HUES6 (cell line): ENCODE results near the gene CMC4.
A peak's percentile ranks its signal among the peaks of the same experiment; 100 is the strongest.

ENCODE experiments used
- H3K27ac ChIP-seq: 2 replicates; pipeline ENCODE4 v1.7.0; 2013; ENCODE audit warnings: low read depth, mild to moderate bottlenecking, low read length, inconsistent platforms
- H3K27me3 ChIP-seq: 2 replicates; pipeline ENCODE4 v1.6.1; 2013; ENCODE audit warnings: low read length; ENCODE audit not compliant: control insufficient read depth, insufficient read depth
- H3K36me3 ChIP-seq: 2 replicates; pipeline ENCODE4 v1.6.1; 2013; ENCODE audit warnings: low read length; ENCODE audit not compliant: control insufficient read depth, insufficient read depth
- H3K4me1 ChIP-seq: 2 replicates; pipeline ENCODE4 v1.6.1; 2013; ENCODE audit warnings: low read length; ENCODE audit not compliant: control insufficient read depth, insufficient read depth
- H3K4me3 ChIP-seq: 2 replicates; pipeline ENCODE4 v1.5.1; 2013; ENCODE audit warnings: low read depth, low read length
- H3K9ac ChIP-seq: one replicate; pipeline ENCODE4 v1.6.1; 2013; ENCODE audit warnings: mild to moderate bottlenecking, low read length
- H3K9me3 ChIP-seq: 2 replicates; pipeline ENCODE4 v1.6.1; 2013; ENCODE audit warnings: low read depth, low read length; ENCODE audit not compliant: control insufficient read depth, insufficient read depth

The CMC4 gene

GRCh38 chrX:155054255-155054654 is 16.7 kb downstream of the CMC4 start:
- Histone ChIP-seq H3K27ac (no peak overlapping the region), H3K9me3 (peaks cover 8% of the 10 kb centered on the region; the same call in 1 of the 2 replicates), H3K27me3 (no peaks in the 10 kb centered on the region; the same call in 1 of the 2 replicates)

GRCh38 chrX:155053656-155054055 is 17.3 kb downstream of the CMC4 start:
- Histone ChIP-seq H3K27me3 (no peaks in the 10 kb centered on the region; the same call in 1 of the 2 replicates), H3K36me3 (peaks cover 6% of the 10 kb centered on the region), H3K9ac (no peak overlapping the region), H3K4me3 (no peak overlapping the region), H3K27ac (no peak overlapping the region), H3K9me3 (peaks cover 8% of the 10 kb centered on the region; the same call in 1 of the 2 replicates), H3K4me1 (peaks cover 4% of the 10 kb centered on the region; the same call in 1 of the 2 replicates)

More at GRCh38 chrX:155054255-155054654, 16.7 kb downstream of the CMC4 start:
- H3K4me1 ChIP-seq: peaks cover 4% of the 10 kb centered on the region; the same call in 1 of the 2 replicates
- no peak overlapping the region for H3K4me3 ChIP-seq
- no peak overlapping the region for H3K9ac ChIP-seq
- H3K36me3 ChIP-seq: peaks cover 6% of the 10 kb centered on the region

GRCh38 chrX:155052738-155053498 is 18.0 kb downstream of the CMC4 start:
- Histone ChIP-seq H3K4me3 (no peak overlapping the region), H3K27me3 (no peaks in the 10 kb centered on the region), H3K9me3 (peaks cover 7% of the 10 kb centered on the region; the same call in 1 of the 2 replicates), H3K4me1 (peaks cover 4% of the 10 kb centered on the region; the same call in 1 of the 2 replicates), H3K27ac (no peak overlapping the region), H3K9ac (no peak overlapping the region), H3K36me3 (peaks cover 6% of the 10 kb centered on the region)

- H3K9ac ChIP-seq: no peak overlapping the region
- no peaks in the 10 kb centered on the region; the same call in 1 of the 2 replicates for H3K4me1 ChIP-seq
- H3K36me3 ChIP-seq: peaks cover 6% of the 10 kb centered on the region; the same call in 1 of the 2 replicates
- H3K9me3 ChIP-seq: peaks cover 11% of the 10 kb centered on the region; the same call in 1 of the 2 replicates
- H3K27ac ChIP-seq: no peak overlapping the region
- H3K4me3 ChIP-seq: no peak overlapping the region
- H3K27me3 ChIP-seq: no peaks in the 10 kb centered on the region
Measured at GRCh38 chrX:155048977-155049619, 21.8 kb downstream of the CMC4 start.

GRCh38 chrX:155046811-155047528 is 24.0 kb downstream of the CMC4 start:
- H3K9me3 ChIP-seq: peaks cover 9% of the 10 kb centered on the region; the same call in 1 of the 2 replicates
- H3K4me3 ChIP-seq: no peak overlapping the region
- no peaks in the 10 kb centered on the region for H3K27me3 ChIP-seq
- no peak overlapping the region for H3K9ac ChIP-seq
- peaks cover 6% of the 10 kb centered on the region; the same call in 1 of the 2 replicates for H3K36me3 ChIP-seq
- H3K4me1 ChIP-seq: no peaks in the 10 kb centered on the region; the same call in 1 of the 2 replicates
- no peak overlapping the region for H3K27ac ChIP-seq

GRCh38 chrX:155046129-155046810 is 24.7 kb downstream of the CMC4 start:
- no peak overlapping the region for H3K9ac ChIP-seq
- H3K36me3 ChIP-seq: no peaks in the 10 kb centered on the region
- no peaks in the 10 kb centered on the region; the same call in 1 of the 2 replicates for H3K4me1 ChIP-seq
- no peak overlapping the region for H3K4me3 ChIP-seq
- H3K27ac ChIP-seq: no peak overlapping the region
- H3K27me3 ChIP-seq: no peaks in the 10 kb centered on the region
- peaks cover 9% of the 10 kb centered on the region; the same call in 1 of the 2 replicates for H3K9me3 ChIP-seq

- no peaks in the 10 kb centered on the region for H3K4me1 ChIP-seq
- no peak overlapping the region for H3K27ac ChIP-seq
- H3K36me3 ChIP-seq: peaks cover 22% of the 10 kb centered on the region
- no peak overlapping the region for H3K4me3 ChIP-seq
- H3K9ac ChIP-seq: no peak overlapping the region
- H3K27me3 ChIP-seq: no peaks in the 10 kb centered on the region
- peaks cover 17% of the 10 kb centered on the region for H3K9me3 ChIP-seq
Measured at GRCh38 chrX:155035688-155036087, 35.2 kb downstream of the CMC4 start.

- H3K9ac ChIP-seq: no peak overlapping the region
- no peak overlapping the region for H3K27ac ChIP-seq
- peaks cover 22% of the 10 kb centered on the region for H3K36me3 ChIP-seq
- peaks cover 15% of the 10 kb centered on the region for H3K9me3 ChIP-seq
- H3K27me3 ChIP-seq: no peaks in the 10 kb centered on the region
- no peak overlapping the region for H3K4me3 ChIP-seq
- H3K4me1 ChIP-seq: no peaks in the 10 kb centered on the region
Measured at GRCh38 chrX:155031657-155032056, 39.3 kb downstream of the CMC4 start.

GRCh38 chrX:155028877-155029291 is 42.1 kb downstream of the CMC4 start:
- Histone ChIP-seq H3K4me1 (no peaks in the 10 kb centered on the region), H3K27ac (no peak overlapping the region), H3K9me3 (peaks cover 5% of the 10 kb centered on the region; the same call in 1 of the 2 replicates), H3K27me3 (no peaks in the 10 kb centered on the region), H3K4me3 (no peak overlapping the region), H3K36me3 (peaks cover 5% of the 10 kb centered on the region), H3K9ac (no peak overlapping the region)

GRCh38 chrX:155028129-155028528 is 42.8 kb downstream of the CMC4 start:
- Histone ChIP-seq H3K36me3 (no peaks in the 10 kb centered on the region), H3K27ac (no peak overlapping the region), H3K9me3 (peaks cover 5% of the 10 kb centered on the region; the same call in 1 of the 2 replicates), H3K4me3 (peak overlapping the region; percentile 80; the same call in 1 of the 2 replicates), H3K9ac (peak overlapping the region; percentile 98), H3K27me3 (no peaks in the 10 kb centered on the region), H3K4me1 (no peaks in the 10 kb centered on the region)
